HepG2 (cell line): Measurements from ENCODE around the gene GZF1. TPM values are rescaled to one million over a fixed set of nuclear protein-coding genes. Genes with fewer than 3 reads are reported as not detected.

Source experiments
- ETV5 ChIP-seq: IDR thresholded peaks from 2 replicates; pipeline ENCODE4 v1.6.1; 2018; ENCODE audit warnings: missing biosample characterization, missing genetic modification reagents, inconsistent platforms, borderline replicate concordance
- FOXA1 ChIP-seq, 2 experiments: fragments of 450-650 bp in 1 of 2; sonication (generic) in 1 of 2; formaldehyde crosslinking in 1 of 2; IDR thresholded peaks; 2 replicates each; pipeline versions ENCODE4 v1.4.0 to v1.6.1; 2016 to 2020; ENCODE audit warnings: missing genetic modification reagents in 1 of 2
- JUND ChIP-seq: sonication (generic); formaldehyde crosslinking; IDR thresholded peaks from 2 replicates; pipeline ENCODE4 v1.8.0; 2022; ENCODE audit warnings: mild to moderate bottlenecking, missing genetic modification reagents
- MAZ ChIP-seq, 2 experiments: sonication (generic) in 1 of 2; formaldehyde crosslinking in 1 of 2; IDR thresholded peaks; 2 replicates each; pipeline versions ENCODE4 v1.5.0 to v1.6.1; 2012 to 2020; ENCODE audit warnings: low read depth in 2 of 2, mild to moderate bottlenecking in 2 of 2, borderline replicate concordance in 1 of 2, improper control_type of control experiment in 1 of 2, low read length in 1 of 2, missing genetic modification reagents in 1 of 2, moderate library complexity in 1 of 2
- MXI1 ChIP-seq: IDR thresholded peaks from 3 replicates; pipeline ENCODE4 v1.6.1; 2012; ENCODE audit warnings: low read depth, low read length, inconsistent platforms, borderline replicate concordance
- RXRA ChIP-seq: sonication (generic); formaldehyde crosslinking; IDR thresholded peaks from 2 replicates; pipeline ENCODE4 v1.5.1; 2020; ENCODE audit warnings: missing genetic modification reagents
- SIN3B ChIP-seq: fragments of 150-350 bp; IDR thresholded peaks from 2 replicates; pipeline ENCODE4 v1.6.1; 2014; ENCODE audit warnings: low read length
- SOX5 ChIP-seq: IDR thresholded peaks from 2 replicates; pipeline ENCODE4 v1.6.1; 2016; ENCODE audit warnings: borderline replicate concordance
- YEATS4 ChIP-seq: sonication (generic); formaldehyde crosslinking; IDR thresholded peaks from 2 replicates; pipeline ENCODE4 v1.4.0; 2020; ENCODE audit warnings: missing genetic modification reagents, borderline replicate concordance
- ZFP62 ChIP-seq: sonication (generic); formaldehyde crosslinking; IDR thresholded peaks from 2 replicates; pipeline ENCODE4 v1.4.0; 2020; ENCODE audit warnings: missing genetic modification reagents
- ZNF17 ChIP-seq: sonication (generic); formaldehyde crosslinking; IDR thresholded peaks from 2 replicates; pipeline ENCODE4 v1.5.0; 2020; ENCODE audit warnings: mild to moderate bottlenecking, missing genetic modification reagents
- ZNF292 ChIP-seq: sonication (generic); formaldehyde crosslinking; IDR thresholded peaks from 2 replicates; pipeline ENCODE4 v1.8.1; 2022; ENCODE audit warnings: mild to moderate bottlenecking, low read depth, missing genetic modification reagents, borderline replicate concordance
- ZNF644 ChIP-seq: IDR thresholded peaks from 2 replicates; pipeline ENCODE4 v1.6.1; 2016; ENCODE audit warnings: low read depth
- ZNF652 ChIP-seq: IDR thresholded peaks from 2 replicates; pipeline ENCODE4 v1.6.1; 2016; ENCODE audit warnings: low read depth, borderline replicate concordance
- ZNF780A ChIP-seq: sonication (generic); formaldehyde crosslinking; IDR thresholded peaks from 2 replicates; pipeline ENCODE4 v1.8.0; 2022; ENCODE audit warnings: mild to moderate bottlenecking, missing genetic modification reagents, moderate library complexity
- ZSCAN29 ChIP-seq: sonication (generic); formaldehyde crosslinking; conservative IDR thresholded peaks from 2 replicates; pipeline ENCODE4 v1.4.0; 2020; ENCODE audit warnings: mild to moderate bottlenecking, missing genetic modification reagents
- polyA plus RNA-seq, 8 experiments: library from polyadenylated mRNA; depleted of rRNA in 3 of 8; stranded (reverse) in 7 of 8; unstranded in 1 of 8; fragments of >200 nt; fragmentation: Illumina TruSeq in 4 of 8; extraction: Trizol in 4 of 8; gene quantifications; 2 replicates each; pipeline versions ENCODE4 v1.2.1 to v1.2.3, GENCODE V29; 2011 to 2016; ENCODE audit warnings: low read depth in 4 of 8, missing spikeins in 1 of 8, mixed read lengths in 1 of 8; ENCODE audit not compliant: insufficient read depth in 1 of 8
- total RNA-seq, 5 experiments: library from RNA; depleted of rRNA; stranded (reverse); fragments of >200 nt; fragmentation: Illumina TruSeq; extraction: Trizol; gene quantifications; 2 replicates each; pipeline ENCODE4 v1.2.3, GENCODE V29; 2016; ENCODE audit warnings: low read depth in 1 of 5
- TF ChIP-seq, protein P1 (sequence below): sonication (generic); formaldehyde crosslinking; IDR thresholded peaks from 2 replicates; pipeline ENCODE4 v1.4.0; 2020; ENCODE audit warnings: missing genetic modification reagents
- TF ChIP-seq, protein P2 (sequence below): sonication (generic); formaldehyde crosslinking; IDR thresholded peaks from 2 replicates; pipeline ENCODE4 v1.4.0; 2020; ENCODE audit warnings: low read depth, mild to moderate bottlenecking, missing genetic modification reagents
- TF ChIP-seq, protein P3 (sequence below): sonication (generic); formaldehyde crosslinking; IDR thresholded peaks from 2 replicates; pipeline ENCODE4 v1.5.0; 2020; ENCODE audit warnings: mild to moderate bottlenecking, missing genetic modification reagents
- TF ChIP-seq, protein P4 (sequence below), 2 experiments: fragments of 450-650 bp in 1 of 2; sonication (generic) in 1 of 2; formaldehyde crosslinking; IDR thresholded peaks; 2 replicates each; pipeline versions ENCODE4 v1.5.0 to v1.8.0; 2020 to 2022; ENCODE audit warnings: mild to moderate bottlenecking in 1 of 2, missing genetic modification reagents in 1 of 2
- TF ChIP-seq, protein P5 (sequence below): sonication (generic); formaldehyde crosslinking; IDR thresholded peaks from 2 replicates; pipeline ENCODE4 v1.4.0; 2020; ENCODE audit warnings: missing genetic modification reagents
- TF ChIP-seq, protein P6 (sequence below): IDR thresholded peaks from 2 replicates; pipeline ENCODE4 v1.6.1; 2012; ENCODE audit warnings: inconsistent platforms

Gene GZF1
- total and polyA plus RNA-seq, 2 of the 13 experiments (the other 11 are each of a cell fraction or from before 2014, with no cell fraction given) = 16.9 to 26.0 TPM

DNA sequence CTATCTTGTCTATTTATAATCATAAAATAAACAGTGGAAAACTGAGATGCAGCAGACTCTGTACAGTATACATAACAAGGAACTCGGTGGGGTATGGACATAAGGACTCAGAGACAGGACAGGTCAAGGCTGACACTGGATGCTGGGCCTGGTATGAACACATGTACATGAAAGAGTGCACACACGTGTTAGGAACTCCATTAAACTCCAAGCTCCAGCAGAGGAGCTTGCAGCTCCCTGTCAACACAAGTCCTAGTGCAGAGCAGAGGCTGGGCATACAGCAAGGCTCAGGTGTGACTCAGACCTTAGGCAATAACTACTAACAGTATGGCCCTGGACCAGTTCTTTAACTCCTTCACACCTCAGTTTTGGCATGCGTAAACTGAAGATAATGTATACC is 42.2 kb downstream of the GZF1 start (continued):
- TF ChIP-seq, protein P1, sequence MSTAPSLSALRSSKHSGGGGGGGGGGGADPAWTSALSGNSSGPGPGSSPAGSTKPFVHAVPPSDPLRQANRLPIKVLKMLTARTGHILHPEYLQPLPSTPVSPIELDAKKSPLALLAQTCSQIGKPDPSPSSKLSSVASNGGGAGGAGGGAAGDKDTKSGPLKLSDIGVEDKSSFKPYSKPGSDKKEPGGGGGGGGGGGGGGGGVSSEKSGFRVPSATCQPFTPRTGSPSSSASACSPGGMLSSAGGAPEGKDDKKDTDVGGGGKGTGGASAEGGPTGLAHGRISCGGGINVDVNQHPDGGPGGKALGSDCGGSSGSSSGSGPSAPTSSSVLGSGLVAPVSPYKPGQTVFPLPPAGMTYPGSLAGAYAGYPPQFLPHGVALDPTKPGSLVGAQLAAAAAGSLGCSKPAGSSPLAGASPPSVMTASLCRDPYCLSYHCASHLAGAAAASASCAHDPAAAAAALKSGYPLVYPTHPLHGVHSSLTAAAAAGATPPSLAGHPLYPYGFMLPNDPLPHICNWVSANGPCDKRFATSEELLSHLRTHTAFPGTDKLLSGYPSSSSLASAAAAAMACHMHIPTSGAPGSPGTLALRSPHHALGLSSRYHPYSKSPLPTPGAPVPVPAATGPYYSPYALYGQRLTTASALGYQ (CRISPR knock-in tag) = no peak
- TF ChIP-seq, protein P2, sequence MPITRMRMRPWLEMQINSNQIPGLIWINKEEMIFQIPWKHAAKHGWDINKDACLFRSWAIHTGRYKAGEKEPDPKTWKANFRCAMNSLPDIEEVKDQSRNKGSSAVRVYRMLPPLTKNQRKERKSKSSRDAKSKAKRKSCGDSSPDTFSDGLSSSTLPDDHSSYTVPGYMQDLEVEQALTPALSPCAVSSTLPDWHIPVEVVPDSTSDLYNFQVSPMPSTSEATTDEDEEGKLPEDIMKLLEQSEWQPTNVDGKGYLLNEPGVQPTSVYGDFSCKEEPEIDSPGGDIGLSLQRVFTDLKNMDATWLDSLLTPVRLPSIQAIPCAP (CRISPR knock-in tag) = no peak
- TF ChIP-seq ZNF652 (CRISPR knock-in tag) = peak; percentile 86
- no peak for TF ChIP-seq ETV5 (CRISPR knock-in tag)
- TF ChIP-seq JUND (CRISPR knock-in tag) = no peak
- no peak for TF ChIP-seq ZSCAN29 (CRISPR knock-in tag)
- TF ChIP-seq, protein P3, sequence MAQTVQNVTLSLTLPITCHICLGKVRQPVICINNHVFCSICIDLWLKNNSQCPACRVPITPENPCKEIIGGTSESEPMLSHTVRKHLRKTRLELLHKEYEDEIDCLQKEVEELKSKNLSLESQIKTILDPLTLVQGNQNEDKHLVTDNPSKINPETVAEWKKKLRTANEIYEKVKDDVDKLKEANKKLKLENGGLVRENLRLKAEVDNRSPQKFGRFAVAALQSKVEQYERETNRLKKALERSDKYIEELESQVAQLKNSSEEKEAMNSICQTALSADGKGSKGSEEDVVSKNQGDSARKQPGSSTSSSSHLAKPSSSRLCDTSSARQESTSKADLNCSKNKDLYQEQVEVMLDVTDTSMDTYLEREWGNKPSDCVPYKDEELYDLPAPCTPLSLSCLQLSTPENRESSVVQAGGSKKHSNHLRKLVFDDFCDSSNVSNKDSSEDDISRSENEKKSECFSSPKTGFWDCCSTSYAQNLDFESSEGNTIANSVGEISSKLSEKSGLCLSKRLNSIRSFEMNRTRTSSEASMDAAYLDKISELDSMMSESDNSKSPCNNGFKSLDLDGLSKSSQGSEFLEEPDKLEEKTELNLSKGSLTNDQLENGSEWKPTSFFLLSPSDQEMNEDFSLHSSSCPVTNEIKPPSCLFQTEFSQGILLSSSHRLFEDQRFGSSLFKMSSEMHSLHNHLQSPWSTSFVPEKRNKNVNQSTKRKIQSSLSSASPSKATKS (CRISPR knock-in tag) = no peak
- TF ChIP-seq ZNF17 (CRISPR knock-in tag) = no peak
- TF ChIP-seq ZNF292 (CRISPR knock-in tag) = peak; percentile 50; the same call in 1 of the 2 replicates
- TF ChIP-seq, protein P4, sequence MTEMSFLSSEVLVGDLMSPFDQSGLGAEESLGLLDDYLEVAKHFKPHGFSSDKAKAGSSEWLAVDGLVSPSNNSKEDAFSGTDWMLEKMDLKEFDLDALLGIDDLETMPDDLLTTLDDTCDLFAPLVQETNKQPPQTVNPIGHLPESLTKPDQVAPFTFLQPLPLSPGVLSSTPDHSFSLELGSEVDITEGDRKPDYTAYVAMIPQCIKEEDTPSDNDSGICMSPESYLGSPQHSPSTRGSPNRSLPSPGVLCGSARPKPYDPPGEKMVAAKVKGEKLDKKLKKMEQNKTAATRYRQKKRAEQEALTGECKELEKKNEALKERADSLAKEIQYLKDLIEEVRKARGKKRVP (CRISPR knock-in tag; IDR thresholded peaks at IDR 0.05) = no peak
- TF ChIP-seq, protein P5, sequence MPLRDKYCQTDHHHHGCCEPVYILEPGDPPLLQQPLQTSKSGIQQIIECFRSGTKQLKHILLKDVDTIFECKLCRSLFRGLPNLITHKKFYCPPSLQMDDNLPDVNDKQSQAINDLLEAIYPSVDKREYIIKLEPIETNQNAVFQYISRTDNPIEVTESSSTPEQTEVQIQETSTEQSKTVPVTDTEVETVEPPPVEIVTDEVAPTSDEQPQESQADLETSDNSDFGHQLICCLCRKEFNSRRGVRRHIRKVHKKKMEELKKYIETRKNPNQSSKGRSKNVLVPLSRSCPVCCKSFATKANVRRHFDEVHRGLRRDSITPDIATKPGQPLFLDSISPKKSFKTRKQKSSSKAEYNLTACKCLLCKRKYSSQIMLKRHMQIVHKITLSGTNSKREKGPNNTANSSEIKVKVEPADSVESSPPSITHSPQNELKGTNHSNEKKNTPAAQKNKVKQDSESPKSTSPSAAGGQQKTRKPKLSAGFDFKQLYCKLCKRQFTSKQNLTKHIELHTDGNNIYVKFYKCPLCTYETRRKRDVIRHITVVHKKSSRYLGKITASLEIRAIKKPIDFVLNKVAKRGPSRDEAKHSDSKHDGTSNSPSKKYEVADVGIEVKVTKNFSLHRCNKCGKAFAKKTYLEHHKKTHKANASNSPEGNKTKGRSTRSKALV = no peak
- TF ChIP-seq ZFP62 = no peak
- TF ChIP-seq, protein P6, sequence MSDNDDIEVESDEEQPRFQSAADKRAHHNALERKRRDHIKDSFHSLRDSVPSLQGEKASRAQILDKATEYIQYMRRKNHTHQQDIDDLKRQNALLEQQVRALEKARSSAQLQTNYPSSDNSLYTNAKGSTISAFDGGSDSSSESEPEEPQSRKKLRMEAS = no peak
- TF ChIP-seq ZNF780A (CRISPR knock-in tag) = no peak
- no peak for TF ChIP-seq MAZ (IDR thresholded peaks at IDR 0.05; ENCODE audit: borderline replicate concordance, low read depth, low read length)
- TF ChIP-seq MAZ (CRISPR knock-in tag; IDR thresholded peaks at IDR 0.05; ENCODE audit: low read depth) = no peak
- no peak for TF ChIP-seq SIN3B
- TF ChIP-seq SOX5 (CRISPR knock-in tag) = no peak
- TF ChIP-seq YEATS4 (CRISPR knock-in tag) = no peak
- peak; percentile 68; the same call in 1 of the 3 replicates for TF ChIP-seq MXI1
- TF ChIP-seq ZNF644 = 0 out of 2 replicates have a peak, but pooled peaks have one; percentile 4
- no peak for TF ChIP-seq RXRA (CRISPR knock-in tag)
- no peak for TF ChIP-seq FOXA1 (IDR thresholded peaks at IDR 0.05)
- TF ChIP-seq FOXA1 (CRISPR knock-in tag; IDR thresholded peaks at IDR 0.05) = 0 out of 2 replicates have a peak, but pooled peaks have one; percentile 27
